ENCODE measurements around the gene ENTHD1.
"Not testable (repeated sequence)": the region's sequence is repeated elsewhere in the genome, so short reads cannot be mapped to it uniquely, and the experiment has no call there.

ENTHD1 gene

GRCh38 chr22:39896313-39896996 lies 2.9 kb upstream of the ENTHD1 start:
- no peak for FAIRE-seq

DNA sequence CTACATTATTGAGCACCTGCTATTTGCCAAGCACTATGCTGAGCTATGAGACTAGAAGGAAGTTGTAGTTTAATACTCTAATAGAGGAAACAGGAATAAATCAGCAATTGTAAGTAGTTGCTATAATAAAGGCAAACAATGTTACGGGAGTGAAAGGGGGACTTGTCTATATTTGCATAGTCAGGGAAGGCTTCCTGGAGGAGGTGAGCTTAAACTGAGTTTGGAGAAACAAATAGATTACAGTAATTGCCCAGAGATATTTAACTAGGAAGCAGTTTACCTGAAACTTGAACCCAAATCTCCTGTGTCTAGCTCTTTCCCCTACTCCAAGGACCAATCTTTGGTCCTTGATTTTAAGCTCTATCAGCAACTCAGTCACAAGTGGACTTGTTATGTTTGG lies 2.1 kb upstream of the ENTHD1 start:
- FAIRE-seq = no peak

GRCh38 chr22:39894554-39895092 lies 1.1 kb upstream of the ENTHD1 start:
- FAIRE-seq = no peak

DNA sequence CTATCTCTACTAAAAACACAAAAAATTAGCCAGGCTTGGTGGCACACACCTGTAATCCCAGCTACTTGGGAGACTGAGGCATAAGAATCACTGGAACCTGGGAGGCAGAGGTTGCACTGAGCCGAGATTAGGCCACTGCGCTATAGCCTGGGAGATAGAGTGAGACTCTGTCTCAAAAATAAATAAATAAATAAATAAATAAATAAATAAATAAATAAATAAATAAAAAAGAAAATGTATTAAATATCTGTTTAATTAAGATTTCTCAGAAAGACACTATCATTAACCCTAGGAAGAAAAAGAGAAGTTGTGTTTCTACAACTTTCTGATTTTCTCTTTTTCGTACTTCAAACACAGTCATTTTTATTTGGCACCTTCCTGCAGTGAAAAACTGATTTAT lies 3.6 kb downstream of the ENTHD1 start:
- not testable (repeated sequence) for FAIRE-seq

DNA sequence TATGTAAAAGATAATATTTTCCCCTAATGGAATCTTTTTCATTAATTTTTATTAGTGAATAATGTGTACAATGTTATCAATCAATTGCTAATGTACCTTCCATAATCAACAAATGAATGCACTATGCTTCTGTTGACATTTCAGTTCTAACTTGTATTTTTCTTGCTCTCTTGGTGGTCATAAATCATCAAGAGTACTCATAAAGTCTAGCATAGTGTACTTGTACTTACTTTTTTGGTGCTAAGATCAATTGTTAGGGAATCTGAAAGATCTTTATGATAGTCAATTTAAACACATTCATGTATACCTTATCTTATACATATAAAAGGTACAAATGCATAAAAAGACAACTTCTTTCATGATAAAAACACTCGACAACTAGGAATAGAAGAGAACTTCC lies 10.5 kb downstream of the ENTHD1 start:
- no peak for FAIRE-seq

DNA sequence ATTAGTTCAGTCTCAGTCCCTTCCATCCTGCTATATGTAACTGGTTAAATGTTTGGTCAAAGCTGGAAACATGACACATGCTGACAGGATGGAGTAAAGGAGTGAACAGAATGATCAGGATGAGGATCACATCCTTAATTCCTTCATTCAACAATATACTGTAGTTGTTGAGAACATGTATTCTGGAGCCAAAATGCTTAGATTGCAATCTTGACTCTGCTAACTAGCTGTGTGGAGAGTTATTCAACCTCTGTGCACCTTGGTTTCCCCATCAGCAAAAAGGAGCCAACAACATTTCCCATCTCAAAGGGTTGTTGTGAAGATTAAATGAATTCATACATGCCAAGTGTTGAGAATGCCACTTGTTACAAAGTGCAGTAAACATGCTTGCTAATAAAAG lies 12.8 kb downstream of the ENTHD1 start:
- FAIRE-seq = no peak

DNA sequence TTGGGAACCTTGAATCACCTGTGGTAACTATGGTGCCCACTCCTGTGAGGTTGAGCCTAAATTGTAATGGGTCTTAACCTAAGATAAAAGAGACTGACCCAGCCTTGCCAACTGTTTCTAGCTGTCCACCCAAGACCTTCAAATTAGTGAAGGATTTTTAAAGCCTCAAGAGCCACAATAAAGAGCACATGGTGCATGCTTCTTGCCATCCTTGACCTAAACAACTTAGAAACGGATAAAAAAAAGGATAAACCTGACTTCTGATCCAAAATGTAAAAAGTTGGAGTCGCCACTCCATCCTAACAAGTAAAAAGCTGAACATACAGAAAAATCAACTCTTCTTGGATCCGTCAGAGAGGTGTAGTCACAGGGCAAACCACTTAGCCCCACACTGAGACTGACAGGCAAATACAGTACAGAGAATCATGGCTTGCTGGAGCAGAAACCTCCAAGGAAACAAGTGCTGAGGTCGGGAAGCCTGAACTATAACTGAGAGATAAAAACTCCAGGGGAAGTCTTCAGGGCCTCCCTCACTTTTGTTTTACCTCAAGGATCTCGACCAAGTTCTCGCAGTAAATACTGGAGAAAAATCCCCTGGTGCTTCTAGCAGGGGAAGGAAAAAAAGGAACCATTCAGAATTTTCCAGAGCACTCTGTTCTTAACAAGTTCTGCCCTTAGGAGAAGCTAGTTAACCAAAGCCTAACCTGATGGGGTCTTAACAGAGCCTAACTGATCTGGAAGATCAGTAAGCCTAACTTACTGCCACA lies 16.3 kb downstream of the ENTHD1 start:
- no peak for FAIRE-seq

DNA sequence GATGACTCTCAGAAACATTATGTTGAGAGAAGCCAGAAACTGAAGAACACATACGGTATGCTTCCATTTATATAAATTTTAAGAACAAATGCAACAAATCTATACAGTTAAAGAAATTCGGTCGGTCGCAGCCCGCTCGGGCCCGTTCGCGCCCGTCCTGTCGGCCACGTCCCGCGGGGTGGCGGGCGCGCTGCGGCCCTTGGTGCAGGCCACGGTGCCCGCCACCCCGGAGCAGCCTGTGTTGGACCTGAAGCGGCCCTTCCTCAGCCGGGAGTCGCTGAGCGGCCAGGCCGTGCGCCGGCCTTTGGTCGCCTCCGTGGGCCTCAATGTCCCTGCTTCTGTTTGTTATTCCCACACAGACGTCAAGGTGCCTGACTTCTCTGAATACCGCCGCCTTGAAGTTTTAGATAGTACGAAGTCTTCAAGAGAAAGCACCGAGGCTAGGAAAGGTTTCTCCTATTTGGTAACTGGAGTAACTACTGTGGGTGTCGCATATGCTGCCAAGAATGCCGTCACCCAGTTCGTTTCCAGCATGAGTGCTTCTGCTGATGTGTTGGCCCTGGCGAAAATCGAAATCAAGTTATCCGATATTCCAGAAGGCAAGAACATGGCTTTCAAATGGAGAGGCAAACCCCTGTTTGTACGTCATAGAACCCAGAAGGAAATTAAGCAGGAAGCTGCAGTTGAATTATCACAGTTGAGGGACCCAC lies 18.2 kb downstream of the ENTHD1 start:
- not testable (repeated sequence) for FAIRE-seq

DNA sequence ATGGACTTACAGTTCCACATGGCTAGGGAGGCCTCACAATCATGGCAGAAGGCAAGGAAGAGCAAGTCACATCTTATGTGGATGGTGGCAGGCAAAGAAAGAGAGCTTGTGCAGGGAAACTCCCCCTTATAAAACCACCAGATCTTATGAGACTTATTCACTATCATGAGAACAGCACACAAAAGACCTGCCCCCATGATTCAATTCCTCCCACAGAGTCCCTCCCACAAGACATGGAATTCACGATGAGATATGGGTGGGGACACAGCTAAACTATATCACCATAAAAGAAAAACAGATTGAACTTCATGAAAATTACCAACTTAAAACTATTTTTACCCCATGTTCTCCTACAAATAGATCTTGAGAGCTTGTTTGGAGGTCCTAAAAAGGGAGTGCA lies 19.6 kb downstream of the ENTHD1 start:
- no peak for FAIRE-seq

GRCh38 chr22:39872548-39872947 lies 21.0 kb downstream of the ENTHD1 start:
- FAIRE-seq = no peak

- no peak for FAIRE-seq
Observed at GRCh38 chr22:39871008-39871798, 22.4 kb downstream of the ENTHD1 start.

DNA sequence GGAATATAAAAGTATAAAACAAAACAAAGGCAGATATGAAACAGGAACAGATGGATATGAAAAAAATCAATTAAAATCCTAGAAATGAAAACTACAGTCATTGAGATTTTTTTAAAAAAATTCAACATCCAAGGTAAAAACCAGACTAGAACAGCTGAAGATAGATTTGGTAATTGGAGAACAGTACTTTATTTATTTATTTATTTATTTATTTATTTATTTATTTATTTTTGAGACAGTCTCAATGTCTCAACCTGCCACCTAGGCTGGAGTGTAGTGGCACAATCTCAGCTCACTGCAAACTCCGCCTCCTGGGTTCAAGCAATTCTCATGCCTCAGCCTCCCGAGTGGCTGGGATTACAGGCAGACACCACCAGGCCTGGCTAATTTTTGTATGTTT lies 23.8 kb downstream of the ENTHD1 start:
- FAIRE-seq = not testable (repeated sequence)

DNA sequence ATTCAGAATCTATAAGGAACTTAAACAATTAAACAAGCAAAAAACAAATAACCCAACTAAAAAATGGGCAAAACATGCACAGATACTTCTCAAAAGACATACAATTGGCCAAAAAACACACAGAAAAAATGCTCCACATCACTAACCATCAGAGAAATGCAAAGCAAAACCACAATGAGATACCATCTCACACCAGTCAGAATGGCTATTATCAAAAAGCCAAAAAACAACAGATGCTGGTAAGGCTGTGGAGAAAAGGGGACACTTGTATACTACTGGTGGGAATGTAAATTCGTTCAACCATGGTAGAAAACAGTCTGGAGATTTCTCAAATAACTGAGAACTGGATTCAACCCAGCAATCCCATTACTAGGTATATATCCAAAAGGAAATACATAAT lies 24.8 kb downstream of the ENTHD1 start:
- no peak for FAIRE-seq

DNA sequence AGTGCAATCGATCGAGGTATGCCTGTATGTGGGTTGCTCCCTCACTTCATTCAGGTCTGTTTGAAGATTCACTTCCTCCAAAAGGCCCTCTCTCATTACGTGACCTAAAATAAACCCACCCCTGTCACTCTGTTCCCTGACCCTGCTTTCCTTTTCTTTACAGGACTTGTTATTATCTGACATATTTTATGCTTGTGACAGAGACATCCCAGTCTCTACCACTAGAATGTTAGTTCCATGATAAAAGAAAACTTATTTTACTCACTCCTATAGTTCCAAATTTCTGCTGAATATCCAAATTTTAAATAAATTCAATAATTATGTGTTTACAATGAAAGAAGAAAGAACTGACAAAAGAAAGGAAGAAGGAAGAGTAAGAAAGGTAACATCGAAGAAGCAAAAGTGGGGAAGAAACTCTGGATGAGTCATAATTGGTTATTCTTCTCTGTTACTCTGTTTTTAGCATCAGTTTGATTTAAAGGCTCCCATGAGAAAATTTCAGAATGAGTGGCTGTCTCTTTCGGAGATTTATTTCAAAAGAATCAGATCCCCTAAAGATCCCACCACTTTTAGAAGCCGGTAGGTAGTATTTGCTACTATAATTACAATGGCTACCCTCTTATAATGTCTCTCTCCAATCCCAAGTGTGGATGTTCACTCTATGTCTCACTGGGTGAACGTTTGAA lies 33.5 kb downstream of the ENTHD1 start:
- no peak for FAIRE-seq

DNA sequence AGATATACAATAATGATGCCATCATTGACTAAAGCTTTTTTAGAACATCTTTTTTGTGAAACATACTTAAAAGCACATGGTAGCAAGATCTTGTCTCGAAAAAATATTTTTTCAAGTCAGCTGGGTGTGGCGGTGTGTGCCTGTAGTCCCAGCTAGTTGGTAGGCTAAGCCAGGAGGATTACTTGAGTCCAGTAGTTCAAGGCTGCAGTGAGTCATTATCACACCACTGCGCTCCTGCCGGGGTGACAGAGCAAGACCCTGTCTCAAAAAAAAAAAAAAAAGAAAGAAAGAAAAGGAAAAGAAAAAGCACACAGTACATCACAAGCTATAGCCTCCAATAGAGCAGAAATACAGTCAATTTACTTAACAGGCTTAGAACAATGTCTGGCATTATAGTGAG lies 37.0 kb downstream of the ENTHD1 start:
- no peak for FAIRE-seq

DNA sequence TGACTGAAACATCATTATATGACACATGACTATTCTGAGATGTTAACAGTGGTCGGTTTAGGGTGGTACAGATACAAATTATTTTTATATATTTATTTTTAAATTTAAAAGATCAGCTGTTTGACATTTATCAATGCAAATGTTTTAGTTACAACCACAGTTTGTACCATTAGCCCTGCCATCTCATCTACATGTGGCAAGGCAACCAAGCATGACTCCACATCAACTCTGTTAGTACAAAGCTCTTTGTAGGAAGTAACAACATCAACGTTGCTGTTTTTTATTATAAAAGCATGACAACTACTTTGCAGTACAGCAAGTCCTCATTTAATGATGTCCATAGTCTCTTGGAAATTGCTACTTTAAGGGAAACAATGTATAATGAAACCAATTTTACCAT lies 40.8 kb downstream of the ENTHD1 start:
- no peak for FAIRE-seq

GRCh38 chr22:39851606-39852315 lies 41.8 kb downstream of the ENTHD1 start:
- no peak for FAIRE-seq

GRCh38 chr22:39847477-39847876 lies 46.1 kb downstream of the ENTHD1 start:
- no peak for FAIRE-seq

DNA sequence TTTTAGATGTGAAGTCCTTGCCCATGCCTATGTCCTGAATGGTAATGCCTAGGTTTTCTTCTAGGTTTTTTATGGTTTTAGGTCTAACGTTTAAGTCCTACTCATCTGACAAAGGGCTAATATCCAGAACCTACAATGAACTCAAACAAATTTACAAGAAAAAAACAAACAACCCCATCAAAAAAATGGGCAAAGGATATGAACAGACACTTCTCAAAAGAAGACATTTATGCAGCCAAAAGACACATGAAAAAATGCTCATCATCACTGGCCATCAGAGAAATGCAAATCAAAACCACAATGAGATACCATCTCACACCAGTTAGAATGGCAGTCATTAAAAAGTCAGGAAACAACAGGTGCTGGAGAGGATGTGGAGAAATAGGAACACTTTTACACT lies 47.0 kb downstream of the ENTHD1 start:
- FAIRE-seq = not testable (repeated sequence)

GRCh38 chr22:39845529-39845928 lies 48.0 kb downstream of the ENTHD1 start:
- FAIRE-seq = no peak

GRCh38 chr22:39839917-39840510 lies 53.5 kb downstream of the ENTHD1 start:
- no peak for FAIRE-seq
